Stimulated activated CD4-positive, alpha-beta T cell treated with anti-CD3 and anti-CD28 coated beads, TNF-alpha, amount 100 ng/mL, for 48 hours (primary cell): ENCODE results near the gene SLC28A2.

ENCODE experiments used
- DNase-seq, 3 donors: peaks; one replicate each; pipeline ENCODE4 v3.0.0-alpha.2; 2020; ENCODE audit warnings: low read depth in 3 of 3

The SLC28A2 gene

DNA sequence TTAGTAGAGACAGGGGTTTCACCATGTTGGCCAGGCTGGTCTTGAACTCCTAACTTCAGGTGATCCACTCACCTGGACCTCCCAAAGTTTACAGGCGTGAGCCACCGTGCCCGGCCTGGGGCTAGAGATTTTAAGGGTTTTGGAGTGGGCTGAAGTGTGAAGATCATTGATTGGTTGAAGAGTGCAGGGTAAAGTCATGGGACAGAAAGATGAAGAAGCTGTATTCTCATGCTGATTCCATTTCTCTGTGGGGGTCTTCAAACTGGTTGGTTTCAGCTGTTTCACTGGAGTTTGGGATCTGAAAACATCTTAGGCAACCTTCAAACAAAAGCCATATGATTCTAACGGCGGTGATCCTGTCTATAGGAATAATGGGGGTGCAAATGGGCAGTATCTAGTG, 74.2 kb downstream of the SLC28A2 start:
- DNase-seq: no peak

DNA sequence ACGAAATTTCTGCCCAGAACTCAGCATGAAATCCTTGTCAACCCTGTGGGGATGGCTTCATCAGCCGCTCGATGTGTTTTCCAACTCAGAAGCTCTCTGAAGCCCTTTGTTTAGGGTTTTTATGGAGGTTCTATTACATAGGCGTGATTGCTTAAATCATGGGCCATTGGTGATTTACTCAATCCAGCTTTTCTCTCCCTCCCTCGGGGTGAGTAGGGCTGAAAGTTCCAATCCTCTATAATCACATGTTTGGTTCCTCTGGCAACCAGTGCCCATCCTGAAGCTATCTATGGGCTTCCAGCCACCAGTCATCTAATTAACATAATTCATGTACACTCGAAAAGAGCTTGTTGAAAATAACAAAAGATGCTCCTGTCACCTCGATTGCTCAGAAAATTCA, 74.7 kb downstream of the SLC28A2 start:
- DNase-seq: no peak
